Trophoblast cell (in vitro differentiated cells and primary cell): ENCODE data around the gene RPS21. TPM values are rescaled to one million over a fixed set of nuclear protein-coding genes. Genes with fewer than 3 reads are reported as not detected.

Experiments
- DNase-seq, 2 donors: peaks; one replicate each; pipeline ENCODE4 v3.0.0-alpha.2; 2016
- H2AFZ ChIP-seq: 2 replicates; pipeline ENCODE4 v1.6.1; 2013; ENCODE audit warnings: low read length, moderate library complexity, mild to moderate bottlenecking; ENCODE audit not compliant: insufficient read depth, poor library complexity
- H2AK5ac ChIP-seq: 2 replicates; pipeline ENCODE4 v1.6.1; 2013; ENCODE audit warnings: mild to moderate bottlenecking, low read length
- H2BK120ac ChIP-seq: 2 replicates; pipeline ENCODE4 v1.6.1; 2013; ENCODE audit warnings: low read length, mild to moderate bottlenecking, moderate library complexity; ENCODE audit not compliant: insufficient read depth, poor library complexity
- H2BK12ac ChIP-seq: 2 replicates; pipeline ENCODE4 v1.6.1; 2013; ENCODE audit warnings: mild to moderate bottlenecking, low read length, moderate library complexity
- H2BK5ac ChIP-seq: 2 replicates; pipeline ENCODE4 v1.6.1; 2013; ENCODE audit warnings: low read length, low read depth, moderate library complexity, mild to moderate bottlenecking; ENCODE audit not compliant: poor library complexity
- H3K14ac ChIP-seq: 2 replicates; pipeline ENCODE4 v1.6.1; 2013; ENCODE audit warnings: mild to moderate bottlenecking, low read length
- H3K18ac ChIP-seq: 2 replicates; pipeline ENCODE4 v1.6.1; 2013; ENCODE audit warnings: mild to moderate bottlenecking, low read length
- H3K23ac ChIP-seq: 2 replicates; pipeline ENCODE4 v1.6.1; 2013; ENCODE audit warnings: low read length
- H3K27ac ChIP-seq: 2 replicates; pipeline ENCODE4 v1.5.1; 2013; ENCODE audit warnings: low read depth, mild to moderate bottlenecking, inconsistent platforms, low read length, moderate library complexity
- H3K27me3 ChIP-seq: 2 replicates; pipeline ENCODE4 v1.6.1; 2013; ENCODE audit warnings: inconsistent platforms, mild to moderate bottlenecking, low read length, moderate library complexity; ENCODE audit not compliant: insufficient read depth
- H3K36me3 ChIP-seq, 2 experiments: 1 replicate in 1 of 2; 2 replicates in 1 of 2; pipeline ENCODE4 v1.6.1; 2013; ENCODE audit warnings: low read length in 2 of 2, mild to moderate bottlenecking in 2 of 2, moderate library complexity in 1 of 2; ENCODE audit not compliant: insufficient read depth in 2 of 2, control insufficient read depth in 1 of 2
- H3K4ac ChIP-seq: 2 replicates; pipeline ENCODE4 v1.6.1; 2013; ENCODE audit warnings: low read depth, mild to moderate bottlenecking, low read length, moderate library complexity
- H3K4me1 ChIP-seq, 2 experiments: 1 replicate in 1 of 2; 2 replicates in 1 of 2; pipeline ENCODE4 v1.6.1; 2013; ENCODE audit warnings: low read length in 2 of 2, mild to moderate bottlenecking in 2 of 2, moderate library complexity in 1 of 2; ENCODE audit not compliant: insufficient read depth in 2 of 2, control insufficient read depth in 1 of 2
- H3K4me2 ChIP-seq: 2 replicates; pipeline ENCODE4 v1.6.1; 2013; ENCODE audit warnings: inconsistent platforms, mild to moderate bottlenecking, low read length, moderate library complexity
- H3K4me3 ChIP-seq: 2 replicates; pipeline ENCODE4 v1.5.1; 2013; ENCODE audit warnings: mild to moderate bottlenecking, low read depth, low read length, inconsistent platforms
- H3K79me1 ChIP-seq: one replicate; pipeline ENCODE4 v1.6.1; 2013; ENCODE audit warnings: low read length
- H3K79me2 ChIP-seq: 2 replicates; pipeline ENCODE4 v1.6.1; 2013; ENCODE audit warnings: low read length, mild to moderate bottlenecking; ENCODE audit not compliant: control insufficient read depth, insufficient read depth, poor library complexity
- H3K9ac ChIP-seq: 2 replicates; pipeline ENCODE4 v1.6.1; 2013; ENCODE audit warnings: mild to moderate bottlenecking, low read length
- H3K9me3 ChIP-seq: 2 replicates; pipeline ENCODE4 v1.6.1; 2013; ENCODE audit warnings: low read depth, mild to moderate bottlenecking, control low read depth, inconsistent platforms, low read length; ENCODE audit not compliant: insufficient read depth
- H4K12ac ChIP-seq: 2 replicates; pipeline ENCODE4 v1.6.1; 2013; ENCODE audit warnings: low read depth, mild to moderate bottlenecking, low read length, moderate library complexity
- H4K8ac ChIP-seq: 2 replicates; pipeline ENCODE4 v1.6.1; 2013; ENCODE audit warnings: low read depth, mild to moderate bottlenecking, low read length, moderate library complexity
- H4K91ac ChIP-seq: one replicate; pipeline ENCODE4 v1.6.1; 2013; ENCODE audit warnings: low read depth, mild to moderate bottlenecking, low read length, moderate library complexity
- WGBS: extraction: QIAGEN DNeasy Blood & Tissue Kit; methylation state at CpG from one replicate; pipeline ENCODE4 v1.1.7; 2013; ENCODE audit warnings: missing lambda C conversion rate; ENCODE audit not compliant: insufficient read length, insufficient coverage; ENCODE audit errors: extremely low coverage; 5-methylcytosine and 5-hydroxymethylcytosine counted together
- polyA plus RNA-seq: library from polyadenylated mRNA; stranded (reverse); fragments of 200-250 nt; gene quantifications from 2 replicates; pipeline ENCODE4 v1.2.3, GENCODE V29; 2013

RPS21 gene
- polyA plus RNA-seq = 2,264 and 2,365 TPM in 2 replicates

- peak within 1 kb of the TSS; percentile 61 for H4K12ac ChIP-seq
- H3K79me2 ChIP-seq = peaks cover 14% of the 10 kb centered on the region
- peak within 1 kb of the TSS; percentile 67 for H2BK120ac ChIP-seq
- H3K79me1 ChIP-seq = peaks cover 12% of the 10 kb centered on the region
- H3K27ac ChIP-seq = peak within 1 kb of the TSS; percentile 7
- H3K36me3 ChIP-seq = peaks cover 37 to 43% of the 10 kb centered on the region in 2 experiments
- peak; percentile 87 to 93 for DNase-seq
- peak within 1 kb of the TSS; percentile 91 for H3K4me2 ChIP-seq
- H3K9me3 ChIP-seq = no peaks in the 10 kb centered on the region
- H3K4ac ChIP-seq = peak within 1 kb of the TSS; percentile 96
- peak within 1 kb of the TSS; percentile 74 for H3K18ac ChIP-seq
- H3K27me3 ChIP-seq = no peaks in the 10 kb centered on the region
- H3K14ac ChIP-seq = peak within 1 kb of the TSS; percentile 82
- peak within 1 kb of the TSS; percentile 53 for H2AFZ ChIP-seq
- H4K8ac ChIP-seq = peak within 1 kb of the TSS; percentile 93
- peaks cover 4 to 10% of the 10 kb centered on the region in 2 experiments for H3K4me1 ChIP-seq
- peak within 1 kb of the TSS; percentile 79 for H2AK5ac ChIP-seq
- peak within 1 kb of the TSS; percentile 93 for H3K4me3 ChIP-seq
- H2BK12ac ChIP-seq = no peak within 1 kb of the TSS
- no peak within 1 kb of the TSS for H3K23ac ChIP-seq
- H3K9ac ChIP-seq = peak within 1 kb of the TSS; percentile 99
- no CpG with 5 or more reads among the region's 83 CpGs for WGBS
- peak within 1 kb of the TSS; percentile 39 for H2BK5ac ChIP-seq
- peak within 1 kb of the TSS; percentile 80 for H4K91ac ChIP-seq
Measured at GRCh38 chr20:62386383-62387218, at the start of gene RPS21. Gene RPS21, plus strand, starts transcription at chr20:62387103. Its CDS starts 236 bp downstream, at chr20:62387339.

GRCh38 chr20:62337558-62338293, 49.2 kb upstream of the RPS21 start:
- Histone ChIP-seq H3K36me3 (peaks cover 66% of the 10 kb centered on the region in 2 experiments), H3K14ac (no peak overlapping the region), H3K27me3 (no peaks in the 10 kb centered on the region), H3K9ac (no peak overlapping the region), H3K4me2 (no peak overlapping the region), H3K9me3 (no peaks in the 10 kb centered on the region), H2AFZ (no peak overlapping the region), H2BK120ac (no peak overlapping the region), H4K8ac (no peak overlapping the region), H4K12ac (no peak overlapping the region), H2BK5ac (no peak overlapping the region), H3K27ac (no peak overlapping the region), H4K91ac (no peak overlapping the region), H3K4ac (no peak overlapping the region), H2AK5ac (no peak overlapping the region), H3K23ac (no peak overlapping the region), H3K4me1 (no peaks in the 10 kb centered on the region), H3K4me3 (peak overlapping the region; percentile 21), H3K79me1 (no peaks in the 10 kb centered on the region), H3K79me2 (no peaks in the 10 kb centered on the region), H2BK12ac (no peak overlapping the region), H3K18ac (no peak overlapping the region)
- no peak for DNase-seq
- WGBS = no CpG with 5 or more reads among the region's 34 CpGs

DNA sequence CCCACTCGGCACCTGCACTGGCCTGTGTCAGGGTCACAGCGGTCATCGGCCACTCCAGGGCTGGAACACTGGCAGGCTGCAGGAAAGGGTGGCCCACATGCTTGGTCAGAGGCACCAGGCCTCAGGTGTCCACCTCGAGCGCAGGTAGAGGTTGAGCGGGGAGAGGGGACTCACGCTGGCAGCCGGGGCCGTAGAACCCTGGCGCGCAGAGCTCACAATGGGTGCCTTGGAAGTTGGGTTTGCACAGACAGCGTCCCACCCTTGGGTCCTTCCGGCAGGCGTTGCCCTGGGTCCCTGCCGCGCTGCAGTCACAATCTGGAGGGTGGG, 48.6 kb upstream of the RPS21 start:
- no CpG with 5 or more reads among the region's 16 CpGs for WGBS
- H2BK5ac ChIP-seq = no peak overlapping the region
- no peak overlapping the region for H3K9ac ChIP-seq
- no peak overlapping the region for H2AK5ac ChIP-seq
- H3K23ac ChIP-seq = no peak overlapping the region
- H3K79me1 ChIP-seq = no peaks in the 10 kb centered on the region
- H4K12ac ChIP-seq = no peak overlapping the region
- no peak overlapping the region for H4K8ac ChIP-seq
- H3K27me3 ChIP-seq = no peaks in the 10 kb centered on the region
- no peaks in the 10 kb centered on the region for H3K79me2 ChIP-seq
- no peak overlapping the region for H2BK12ac ChIP-seq
- no peak overlapping the region for H3K18ac ChIP-seq
- no peak overlapping the region for H2AFZ ChIP-seq
- H3K14ac ChIP-seq = no peak overlapping the region
- DNase-seq = no peak
- no peak overlapping the region for H2BK120ac ChIP-seq
- H4K91ac ChIP-seq = no peak overlapping the region
- no peak overlapping the region for H3K4me2 ChIP-seq
- H3K4me1 ChIP-seq = no peaks in the 10 kb centered on the region
- H3K9me3 ChIP-seq = no peaks in the 10 kb centered on the region
- peaks cover 63 to 65% of the 10 kb centered on the region in 2 experiments for H3K36me3 ChIP-seq
- H3K4me3 ChIP-seq = no peak overlapping the region
- no peak overlapping the region for H3K4ac ChIP-seq
- H3K27ac ChIP-seq = no peak overlapping the region

DNA sequence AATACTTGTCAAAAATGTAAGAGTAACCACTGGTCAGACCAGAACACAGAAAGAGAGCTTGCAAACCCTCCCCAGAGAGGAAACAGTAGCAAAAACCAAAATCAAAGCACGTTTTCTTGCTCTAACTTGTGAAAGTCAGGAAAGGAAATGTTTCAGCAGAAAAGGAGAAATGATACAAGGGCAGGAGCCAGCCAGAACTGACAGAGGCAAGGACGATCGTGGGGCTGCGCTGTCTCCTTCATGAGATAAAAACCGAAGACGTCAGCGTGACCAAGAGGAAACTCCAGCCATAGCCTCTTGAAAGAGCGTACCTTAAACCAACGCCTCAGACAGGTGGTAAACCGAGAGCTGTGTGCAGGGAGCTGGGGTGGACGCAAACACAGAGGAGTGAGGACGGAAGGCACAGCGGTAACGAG, 47.2 kb upstream of the RPS21 start:
- Histone ChIP-seq H2AK5ac (no peak overlapping the region), H3K9ac (no peak overlapping the region), H3K27ac (no peak overlapping the region), H3K79me2 (no peaks in the 10 kb centered on the region), H3K23ac (no peak overlapping the region), H4K91ac (no peak overlapping the region), H3K14ac (no peak overlapping the region), H2BK12ac (no peak overlapping the region), H4K8ac (no peak overlapping the region), H3K27me3 (no peaks in the 10 kb centered on the region), H3K36me3 (peaks cover 52 to 59% of the 10 kb centered on the region in 2 experiments), H2BK120ac (no peak overlapping the region), H4K12ac (no peak overlapping the region), H2AFZ (no peak overlapping the region), H3K79me1 (no peaks in the 10 kb centered on the region), H3K4ac (no peak overlapping the region), H3K4me3 (no peak overlapping the region), H2BK5ac (no peak overlapping the region), H3K4me2 (no peak overlapping the region), H3K18ac (no peak overlapping the region), H3K4me1 (no peaks in the 10 kb centered on the region), H3K9me3 (no peaks in the 10 kb centered on the region)
- WGBS = no CpG with 5 or more reads among the region's 14 CpGs
- DNase-seq = no peak
